Neural crest cell (in vitro differentiated cells): ENCODE measurements around the gene CD81. TPM values are rescaled to one million over a fixed set of nuclear protein-coding genes. Genes with fewer than 3 reads are reported as not detected.

Experiments used
- DNase-seq: peaks from one replicate; pipeline ENCODE4 v3.0.0; 2021; ENCODE audit warnings: low read depth, mixed read lengths, low spot score
- H3K27ac Mint-ChIP-seq: one replicate; pipeline ENCODE4 v1.8.0; 2021; ENCODE audit warnings: mild to moderate bottlenecking, mixed read lengths; ENCODE audit not compliant: unreplicated experiment
- H3K27me3 Mint-ChIP-seq: 2 replicates; pipeline ENCODE4 v1.8.0; 2021; ENCODE audit warnings: low read depth, mild to moderate bottlenecking, mixed read lengths
- H3K36me3 Mint-ChIP-seq: 2 replicates; pipeline ENCODE4 v1.8.0; 2021; ENCODE audit warnings: low read depth, mild to moderate bottlenecking, mixed read lengths
- H3K4me1 Mint-ChIP-seq: 2 replicates; pipeline ENCODE4 v1.8.0; 2021; ENCODE audit warnings: mixed read lengths
- H3K4me3 Mint-ChIP-seq: one replicate; pipeline ENCODE4 v1.8.0; 2021; ENCODE audit warnings: mild to moderate bottlenecking, mixed read lengths
- H3K9me3 Mint-ChIP-seq: 2 replicates; pipeline ENCODE4 v1.8.0; 2021; ENCODE audit warnings: mixed read lengths
- CTCF ChIP-seq: fragments of 200-600 bp; sonication (generic); conservative IDR thresholded peaks from 2 replicates; pipeline ENCODE4 v1.5.0; 2021; ENCODE audit warnings: antibody characterized with exemption, mild to moderate bottlenecking
- total RNA-seq: library from RNA; stranded (reverse); gene quantifications from 2 replicates; pipeline ENCODE4 v1.2.1, GENCODE V29; 2021

CD81 gene
- total RNA-seq, 1 donor from 2014 or later = 225 TPM

GRCh38 chr11:2408671-2409070, 31.6 kb downstream of the CD81 start:
- Mint-ChIP-seq H3K36me3 (no peaks in the 10 kb centered on the region), H3K27ac (no peak overlapping the region), H3K27me3 (no peaks in the 10 kb centered on the region), H3K9me3 (no peaks in the 10 kb centered on the region), H3K4me1 (no peaks in the 10 kb centered on the region), H3K4me3 (no peak overlapping the region)
- TF ChIP-seq CTCF = no peak
- no peak for DNase-seq

- Mint-ChIP-seq H3K4me3 (no peak overlapping the region), H3K36me3 (no peaks in the 10 kb centered on the region), H3K4me1 (no peaks in the 10 kb centered on the region), H3K27me3 (no peaks in the 10 kb centered on the region), H3K27ac (no peak overlapping the region), H3K9me3 (no peaks in the 10 kb centered on the region)
- no peak for TF ChIP-seq CTCF
- no peak for DNase-seq
These were observed 32.0 kb downstream of the CD81 start for GRCh38 chr11:2409126-2409525.

- H3K27ac Mint-ChIP-seq = no peak overlapping the region
- no peaks in the 10 kb centered on the region for H3K9me3 Mint-ChIP-seq
- no peak for DNase-seq
- H3K4me1 Mint-ChIP-seq = no peaks in the 10 kb centered on the region
- H3K4me3 Mint-ChIP-seq = no peak overlapping the region
- no peaks in the 10 kb centered on the region for H3K27me3 Mint-ChIP-seq
- TF ChIP-seq CTCF = no peak
- no peaks in the 10 kb centered on the region for H3K36me3 Mint-ChIP-seq
These were observed 32.7 kb downstream of the CD81 start for GRCh38 chr11:2409611-2410468.

GRCh38 chr11:2410616-2411015, 33.5 kb downstream of the CD81 start:
- H3K4me1 Mint-ChIP-seq = no peaks in the 10 kb centered on the region
- no peaks in the 10 kb centered on the region for H3K36me3 Mint-ChIP-seq
- H3K27me3 Mint-ChIP-seq = no peaks in the 10 kb centered on the region
- no peaks in the 10 kb centered on the region for H3K9me3 Mint-ChIP-seq
- no peak for DNase-seq
- no peak overlapping the region for H3K27ac Mint-ChIP-seq
- no peak overlapping the region for H3K4me3 Mint-ChIP-seq
- TF ChIP-seq CTCF = no peak

- Mint-ChIP-seq H3K4me3 (no peak overlapping the region), H3K27me3 (no peaks in the 10 kb centered on the region), H3K9me3 (no peaks in the 10 kb centered on the region), H3K27ac (no peak overlapping the region), H3K4me1 (no peaks in the 10 kb centered on the region), H3K36me3 (no peaks in the 10 kb centered on the region)
- no peak for DNase-seq
- TF ChIP-seq CTCF = no peak
These were observed 34.6 kb downstream of the CD81 start for GRCh38 chr11:2411446-2412305.
